Subcutaneous abdominal adipose tissue (tissue), 5 donors: ENCODE measurements around the gene PIEZO1.

Experiments
- H3K27ac ChIP-seq: one replicate; pipeline ENCODE4 v1.7.0; 2013; ENCODE audit warnings: low read depth, mild to moderate bottlenecking, inconsistent platforms, low read length, moderate library complexity
- H3K27me3 ChIP-seq, 5 donors: one replicate each; pipeline ENCODE4 v1.7.0; 2013; ENCODE audit warnings: low read length in 5 of 5, inconsistent platforms in 1 of 5; ENCODE audit not compliant: control insufficient read depth in 5 of 5, insufficient read depth in 4 of 5
- H3K36me3 ChIP-seq, 5 donors: one replicate each; pipeline ENCODE4 v1.7.0; 2013; ENCODE audit warnings: low read length in 5 of 5; ENCODE audit not compliant: control insufficient read depth in 5 of 5, insufficient read depth in 5 of 5
- H3K4me1 ChIP-seq, 5 donors: one replicate each; pipeline ENCODE4 v1.7.0; 2013; ENCODE audit warnings: low read length in 5 of 5, mild to moderate bottlenecking in 3 of 5, moderate library complexity in 1 of 5; ENCODE audit not compliant: control insufficient read depth in 5 of 5, insufficient read depth in 5 of 5
- H3K4me3 ChIP-seq, 5 donors: one replicate each; pipeline ENCODE4 v1.7.0; 2013; ENCODE audit warnings: low read length in 5 of 5, low read depth in 1 of 5
- H3K9ac ChIP-seq, 5 donors: one replicate each; pipeline ENCODE4 v1.7.0; 2013; ENCODE audit warnings: low read length in 5 of 5, mild to moderate bottlenecking in 4 of 5, moderate library complexity in 3 of 5
- H3K9me3 ChIP-seq, 5 donors: one replicate each; pipeline ENCODE4 v1.7.0; 2013; ENCODE audit warnings: low read length in 5 of 5; ENCODE audit not compliant: control insufficient read depth in 5 of 5
- donor health status: healthy.
- donor health status: healthy.
- donor health status: healthy.
- donor health status: healthy.
- donor health status: healthy.

PIEZO1 gene

DNA sequence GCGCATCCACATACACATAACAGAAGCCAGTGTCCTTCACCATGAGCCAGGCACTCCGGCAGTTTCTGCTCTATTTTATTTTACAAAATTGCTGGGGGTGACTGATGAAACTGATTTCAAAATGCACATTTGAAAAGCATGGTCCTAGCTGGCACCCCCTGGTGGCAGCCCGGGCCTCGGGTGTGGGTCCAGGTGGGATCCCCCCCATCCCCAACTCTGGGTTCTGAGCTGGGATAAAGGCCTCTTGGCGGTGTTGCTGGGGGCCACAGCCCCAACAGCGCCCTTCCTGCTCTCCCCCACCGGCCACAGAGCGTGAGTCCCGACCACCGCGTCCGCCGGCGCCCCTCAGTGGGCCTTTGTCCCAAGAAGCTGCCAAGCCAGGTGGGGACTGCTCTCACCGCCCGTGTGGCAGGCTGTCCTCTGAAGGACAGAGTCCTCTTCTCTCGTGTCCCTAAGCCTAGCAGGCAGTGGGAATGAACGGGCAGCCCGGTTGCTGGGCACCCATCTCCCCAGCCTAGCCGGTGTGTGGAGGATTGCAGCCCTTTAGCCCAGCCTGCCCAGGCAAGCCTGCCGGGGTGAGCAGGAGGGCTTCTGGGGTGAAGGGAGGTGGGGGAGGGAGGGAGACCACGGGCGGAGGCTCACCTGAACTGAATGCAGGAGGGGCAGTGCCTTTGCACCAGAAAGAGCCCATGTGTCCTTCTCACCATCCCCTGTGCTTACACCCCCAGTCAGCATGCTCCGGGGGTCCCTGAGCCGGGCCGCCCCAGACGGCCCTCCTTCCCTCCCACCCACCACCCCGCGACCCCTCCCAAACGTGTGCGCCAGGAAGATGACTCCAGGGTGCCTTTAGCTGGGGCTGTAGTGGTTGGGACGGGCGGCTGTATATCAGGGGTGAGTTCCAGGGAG is 99.6 kb downstream of the PIEZO1 start:
- Histone ChIP-seq H3K9me3 (no peaks in the 10 kb centered on the region), H3K36me3 (no peaks in the 10 kb centered on the region), H3K4me3 (peak overlapping the region in 3 of 5 donors; percentile 53 to 68 (median 61)), H3K4me1 (peaks cover 0 to 42% (median 34%) of the 10 kb centered on the region in 5 donors), H3K9ac (peak overlapping the region in 3 of 5 donors; percentile 30 to 41 (median 39)), H3K27ac (no peak overlapping the region), H3K27me3 (peaks cover 21 to 60% (median 44%) of the 10 kb centered on the region in 5 donors)

DNA sequence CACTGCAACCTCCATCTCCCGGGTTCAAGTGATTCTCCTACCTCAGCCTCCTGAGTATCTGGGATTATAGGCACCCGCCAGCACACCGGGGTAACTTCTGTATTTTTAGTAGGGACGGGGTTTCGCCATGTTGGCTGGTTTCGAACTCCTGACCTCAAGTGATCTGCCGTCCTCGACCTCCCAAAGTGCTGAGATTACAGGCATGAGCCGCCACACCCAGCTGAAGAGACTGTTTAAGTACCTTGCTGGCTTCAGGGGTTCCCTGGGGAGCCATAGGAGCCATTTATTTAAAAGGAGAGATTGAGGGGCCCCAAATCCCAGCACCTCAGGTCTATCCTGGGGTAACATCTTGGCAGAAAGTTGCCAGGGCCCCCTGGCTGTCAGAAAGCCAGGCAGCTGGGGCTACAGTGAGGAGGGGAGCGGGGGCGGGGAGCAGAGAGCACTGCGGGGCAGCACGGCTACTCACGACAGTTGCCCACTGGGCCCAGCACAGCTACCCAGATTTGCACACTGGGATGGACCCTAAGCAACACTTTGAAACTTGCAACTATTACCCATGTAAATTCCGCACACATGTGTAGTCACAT is 100.4 kb downstream of the PIEZO1 start:
- H3K27me3 ChIP-seq: peaks cover 22 to 56% (median 40%) of the 10 kb centered on the region in 5 donors

GRCh38 chr16:88681709-88682451 is 103.1 kb downstream of the PIEZO1 start:
- Histone ChIP-seq H3K4me3 (no peak overlapping the region), H3K9ac (no peak overlapping the region), H3K27me3 (peaks cover 36 to 56% (median 39%) of the 10 kb centered on the region in 5 donors), H3K27ac (no peak overlapping the region), H3K36me3 (peaks cover 0 to 4% (median 0%) of the 10 kb centered on the region in 5 donors), H3K4me1 (peaks cover 0 to 47% (median 30%) of the 10 kb centered on the region in 5 donors), H3K9me3 (no peaks in the 10 kb centered on the region)

More for the DNA sequence above, 100.4 kb downstream of the PIEZO1 start:
- Histone ChIP-seq H3K9ac (no peak overlapping the region), H3K4me3 (no peak overlapping the region), H3K36me3 (no peaks in the 10 kb centered on the region), H3K4me1 (peaks cover 0 to 42% (median 34%) of the 10 kb centered on the region in 5 donors), H3K9me3 (no peaks in the 10 kb centered on the region), H3K27ac (no peak overlapping the region)

GRCh38 chr16:88681084-88681680 is 103.8 kb downstream of the PIEZO1 start:
- H3K27me3 ChIP-seq: peaks cover 36 to 56% (median 39%) of the 10 kb centered on the region in 5 donors

GRCh38 chr16:88680554-88681083 is 104.4 kb downstream of the PIEZO1 start:
- H3K27ac ChIP-seq: no peak overlapping the region
- no peak overlapping the region for H3K9ac ChIP-seq
- peaks cover 36 to 54% (median 37%) of the 10 kb centered on the region in 5 donors for H3K27me3 ChIP-seq
- no peak overlapping the region for H3K4me3 ChIP-seq
- peaks cover 0 to 36% (median 20%) of the 10 kb centered on the region in 5 donors for H3K4me1 ChIP-seq
- H3K36me3 ChIP-seq: peaks cover 0 to 4% (median 2%) of the 10 kb centered on the region in 5 donors
- H3K9me3 ChIP-seq: no peaks in the 10 kb centered on the region

More at GRCh38 chr16:88681084-88681680, 103.8 kb downstream of the PIEZO1 start:
- no peak overlapping the region for H3K4me3 ChIP-seq
- H3K27ac ChIP-seq: no peak overlapping the region
- H3K4me1 ChIP-seq: peaks cover 0 to 42% (median 25%) of the 10 kb centered on the region in 5 donors
- no peak overlapping the region for H3K9ac ChIP-seq
- no peaks in the 10 kb centered on the region for H3K9me3 ChIP-seq
- peaks cover 0 to 4% (median 0%) of the 10 kb centered on the region in 5 donors for H3K36me3 ChIP-seq

DNA sequence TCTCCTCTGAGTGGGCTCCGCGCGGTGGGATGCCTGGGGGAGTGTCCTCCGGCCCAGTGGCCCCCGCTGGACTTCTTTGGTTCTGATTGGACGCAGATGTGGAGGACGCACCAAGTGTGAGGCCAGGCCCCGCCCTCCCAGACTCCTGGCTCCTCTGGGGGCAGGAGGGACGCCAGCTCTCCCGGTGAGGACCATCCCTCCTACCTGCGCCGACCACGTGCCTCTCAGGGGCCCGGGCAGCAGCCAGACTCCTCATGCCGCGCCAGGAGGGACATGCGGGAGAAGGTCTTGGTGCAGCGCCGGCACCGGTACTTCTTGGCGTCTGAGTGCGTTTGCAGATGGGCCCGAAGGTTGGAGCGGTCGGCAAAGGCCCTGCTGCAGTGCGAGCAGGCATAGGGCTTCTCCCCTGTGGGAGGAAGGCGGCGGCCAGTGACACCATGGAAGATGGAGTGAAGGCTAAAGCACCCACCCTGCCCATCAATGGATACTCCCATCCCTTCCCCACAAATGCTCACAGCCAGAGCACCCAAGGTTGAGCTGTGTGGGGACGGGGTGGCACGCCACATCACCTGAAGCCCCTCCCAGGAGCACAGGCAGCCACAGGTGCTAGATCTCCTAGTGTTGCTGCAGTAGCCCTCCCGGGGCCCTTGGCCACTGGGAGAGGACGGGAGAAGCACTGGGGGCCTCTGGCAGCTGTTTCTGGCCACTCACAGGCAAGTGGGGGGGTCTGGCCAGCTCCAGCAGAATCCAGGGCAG is 106.6 kb downstream of the PIEZO1 start:
- peaks cover 25 to 36% (median 34%) of the 10 kb centered on the region in 5 donors for H3K27me3 ChIP-seq
- H3K36me3 ChIP-seq: peaks cover 0 to 14% (median 9%) of the 10 kb centered on the region in 5 donors
- no peak overlapping the region for H3K9ac ChIP-seq
- peaks cover 0 to 27% (median 13%) of the 10 kb centered on the region in 5 donors for H3K4me1 ChIP-seq
- H3K27ac ChIP-seq: no peak overlapping the region
- H3K4me3 ChIP-seq: no peak overlapping the region
- no peaks in the 10 kb centered on the region for H3K9me3 ChIP-seq

GRCh38 chr16:88677721-88678120 is 107.3 kb downstream of the PIEZO1 start:
- Histone ChIP-seq H3K27me3 (peaks cover 25 to 36% (median 34%) of the 10 kb centered on the region in 5 donors), H3K4me3 (no peak overlapping the region), H3K9ac (no peak overlapping the region), H3K4me1 (peaks cover 0 to 27% (median 13%) of the 10 kb centered on the region in 5 donors), H3K27ac (no peak overlapping the region), H3K36me3 (peaks cover 0 to 14% (median 9%) of the 10 kb centered on the region in 5 donors), H3K9me3 (no peaks in the 10 kb centered on the region)

DNA sequence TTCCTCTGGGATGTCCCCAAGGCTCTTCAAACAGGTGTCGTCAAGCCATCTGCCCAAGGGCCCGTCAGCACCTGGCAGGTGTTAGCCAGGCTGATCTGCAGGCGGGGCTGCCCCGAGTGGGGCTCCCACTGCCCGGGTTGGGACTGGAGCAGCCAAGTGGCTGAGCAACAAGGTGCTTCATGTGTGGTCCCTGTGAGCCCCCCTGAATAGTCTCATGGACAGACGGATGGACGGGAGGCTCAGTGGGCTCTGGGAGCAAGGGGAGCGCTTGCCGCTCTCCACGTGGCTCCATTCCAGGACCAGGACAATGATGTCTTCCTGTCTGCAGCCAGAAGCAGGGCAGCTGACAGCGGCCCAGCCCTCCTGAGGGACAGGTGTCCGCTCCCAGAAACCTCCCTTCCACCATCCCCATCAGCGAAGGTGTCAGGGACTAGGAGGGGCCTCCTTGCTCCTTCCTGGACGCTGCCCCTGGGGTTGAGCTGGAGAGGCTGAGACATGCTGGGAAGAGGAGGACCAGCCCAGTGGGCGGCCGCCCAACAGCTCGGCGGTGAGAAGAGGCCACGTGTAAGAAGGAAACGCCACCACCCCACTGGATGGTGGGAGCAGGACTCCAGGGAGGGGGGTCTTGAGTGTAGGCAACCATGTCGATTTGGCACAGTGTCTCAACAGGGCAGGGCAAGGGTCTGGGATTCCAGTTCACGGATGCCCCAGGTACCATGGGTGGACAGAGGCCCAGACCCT is 108.3 kb downstream of the PIEZO1 start:
- peaks cover 18 to 29% (median 27%) of the 10 kb centered on the region in 5 donors for H3K27me3 ChIP-seq

More for the DNA sequence above, 108.3 kb downstream of the PIEZO1 start:
- Histone ChIP-seq H3K9me3 (no peaks in the 10 kb centered on the region), H3K27ac (no peak overlapping the region), H3K4me1 (peaks cover 0 to 21% (median 6%) of the 10 kb centered on the region in 5 donors), H3K9ac (no peak overlapping the region), H3K36me3 (peaks cover 0 to 18% (median 9%) of the 10 kb centered on the region in 5 donors), H3K4me3 (no peak overlapping the region)
